HS-5 (cell line): ENCODE data around the gene AGRP.

ENCODE experiments used
- DNase-seq: peaks from one replicate; pipeline ENCODE4 v3.0.0-alpha.2; 2012; ENCODE audit warnings: low read depth

AGRP gene

DNA sequence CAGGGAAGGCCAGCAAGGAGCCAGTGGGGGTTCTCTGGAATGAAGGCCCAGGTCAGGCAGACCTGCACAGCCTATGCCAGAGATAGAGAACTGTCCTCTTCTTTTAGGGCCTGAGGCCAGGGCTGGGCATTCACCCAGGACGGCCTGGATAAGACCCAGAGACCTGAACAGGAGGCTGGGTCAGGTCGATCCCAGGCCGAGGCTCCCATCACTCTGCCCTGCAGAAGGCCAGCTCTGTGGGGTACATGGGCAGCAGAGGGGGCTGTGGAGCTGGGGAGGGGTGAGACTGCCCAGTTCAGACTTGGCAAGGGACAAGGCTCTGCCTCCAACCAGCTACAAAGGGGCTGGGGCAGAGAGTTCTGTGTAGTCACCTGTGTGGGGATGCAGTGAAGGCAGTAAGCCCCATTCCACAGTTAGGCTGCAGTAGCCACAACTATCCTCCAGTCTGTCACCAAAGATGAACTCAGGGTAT, 37.9 kb downstream of the AGRP start:
- DNase-seq, result no peak

DNA sequence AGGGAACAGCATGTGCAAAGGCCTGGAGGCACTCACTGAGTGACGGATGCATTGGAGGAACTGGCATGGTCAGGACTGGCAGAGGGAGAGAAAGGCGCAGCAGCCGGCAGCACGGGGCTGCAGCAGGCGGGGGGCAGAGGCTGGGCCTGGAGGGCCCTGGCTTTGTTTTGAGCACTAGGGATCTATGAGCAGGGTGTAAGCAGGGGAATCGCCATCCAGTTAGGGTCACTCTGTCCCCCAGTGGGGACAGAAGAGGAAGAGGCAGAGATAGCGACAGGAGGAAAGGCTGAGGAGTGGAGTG, 38.3 kb downstream of the AGRP start:
- DNase-seq, result no peak

DNA sequence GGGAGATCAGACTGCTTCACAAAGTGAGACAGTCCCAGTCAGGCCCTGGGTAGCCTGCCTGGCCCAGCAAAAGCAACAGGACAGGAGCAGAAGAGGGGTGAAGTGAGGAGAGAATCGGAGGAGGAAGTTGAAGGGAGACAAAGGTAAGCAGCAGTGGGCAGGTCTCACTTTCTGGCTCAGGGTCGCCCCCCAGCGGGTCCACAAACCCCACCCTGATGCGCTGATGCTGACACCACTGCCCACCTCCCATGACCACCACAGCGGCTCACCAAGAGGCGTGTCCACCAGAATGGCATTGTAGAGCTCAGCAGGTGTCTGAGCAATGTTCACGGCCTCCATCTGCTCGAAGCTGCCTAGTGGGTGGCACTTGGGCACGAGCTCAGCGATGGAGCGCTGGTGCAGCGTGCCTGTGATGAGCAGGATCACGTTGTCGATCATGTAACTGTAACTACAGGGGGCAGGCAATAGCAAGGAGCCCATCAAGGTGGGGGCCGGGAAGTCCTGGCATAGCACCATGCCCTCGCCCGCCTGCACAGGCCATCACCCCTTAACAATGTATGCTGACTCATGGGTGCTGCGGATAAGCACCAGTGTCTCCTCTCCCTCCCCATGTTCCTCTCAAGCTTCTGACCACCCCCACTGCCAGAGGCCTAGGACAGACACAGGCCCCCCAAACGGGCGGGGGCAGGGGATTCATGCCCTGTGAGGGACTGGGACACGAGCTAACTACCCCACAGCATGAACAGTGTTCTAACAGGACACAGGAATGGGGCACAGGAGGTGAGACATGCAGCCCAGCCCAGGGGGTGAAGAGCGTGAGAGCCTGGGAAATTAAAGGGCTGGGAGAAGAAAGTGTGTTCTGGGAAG, 38.9 kb downstream of the AGRP start:
- no peak for DNase-seq

DNA sequence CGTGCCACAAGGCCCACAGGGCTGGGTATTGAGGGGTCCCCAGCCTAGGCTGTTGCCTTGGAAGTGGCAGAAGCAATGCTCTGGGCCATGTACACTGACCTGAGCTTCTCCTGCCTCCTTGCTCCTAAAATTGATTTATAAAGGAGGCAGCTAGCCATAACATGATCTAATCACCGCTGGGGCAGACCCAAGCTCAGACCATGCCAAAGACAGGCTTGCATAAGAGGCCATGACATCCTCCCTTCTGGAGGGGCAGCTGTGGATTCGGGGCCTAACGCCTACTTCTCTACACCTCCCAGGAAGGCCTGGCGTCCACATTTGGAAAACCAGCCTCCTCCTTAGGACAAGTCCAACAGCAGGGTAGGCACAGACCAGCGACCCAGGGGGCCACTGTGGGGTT, 40.1 kb downstream of the AGRP start:
- DNase-seq, result no peak

DNA sequence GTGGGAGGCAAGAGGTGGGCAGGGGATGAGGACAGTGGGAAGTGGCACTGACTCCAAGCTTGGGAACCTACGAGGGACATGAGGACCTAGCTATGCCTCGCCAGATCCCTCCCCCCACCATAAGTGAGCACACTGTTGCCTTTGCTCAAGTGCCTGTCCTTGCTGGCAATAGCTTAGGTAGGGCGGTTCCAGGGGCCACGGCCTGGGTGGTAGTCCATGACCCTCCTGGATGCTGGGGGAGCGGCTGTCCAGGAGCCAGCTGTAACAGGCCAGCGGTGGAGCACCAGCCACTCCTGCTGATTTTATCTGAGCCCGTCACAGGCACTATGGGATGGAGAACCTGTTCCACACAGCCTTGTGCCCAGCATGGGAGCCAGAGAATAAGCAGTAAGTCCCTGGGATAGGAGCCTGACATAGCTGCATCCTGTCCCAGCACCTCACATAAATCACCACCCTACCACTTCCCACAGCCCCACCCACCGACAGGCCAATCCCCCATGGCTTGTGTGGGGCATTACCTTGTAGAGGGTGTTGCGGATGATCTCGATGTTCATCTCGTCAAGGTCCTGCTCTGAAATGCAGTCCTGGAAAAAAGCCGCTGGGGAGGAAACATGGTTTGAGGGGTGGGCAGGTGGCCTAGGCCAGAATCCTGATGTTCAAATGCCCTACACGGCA, 40.6 kb downstream of the AGRP start:
- no peak for DNase-seq

DNA sequence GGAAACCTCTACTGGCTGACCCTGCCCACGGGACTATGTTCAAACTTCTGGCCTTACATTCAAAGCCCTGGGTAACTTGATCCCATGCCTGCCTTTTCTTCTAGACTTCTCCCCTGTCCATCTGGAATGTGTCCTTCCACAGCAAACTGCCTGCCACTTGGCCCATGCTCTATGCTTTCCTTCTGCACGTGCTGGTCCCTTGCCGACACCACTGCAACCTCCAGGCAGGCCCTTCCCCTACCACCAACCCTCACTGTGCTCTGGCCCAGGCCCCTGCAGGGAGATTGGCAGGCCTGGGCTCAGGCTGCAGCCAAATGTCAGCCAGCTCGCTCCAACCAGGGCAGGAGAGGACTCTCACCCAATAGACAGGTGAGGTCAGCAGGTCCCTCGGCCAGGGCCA, 41.4 kb downstream of the AGRP start:
- no peak for DNase-seq

DNA sequence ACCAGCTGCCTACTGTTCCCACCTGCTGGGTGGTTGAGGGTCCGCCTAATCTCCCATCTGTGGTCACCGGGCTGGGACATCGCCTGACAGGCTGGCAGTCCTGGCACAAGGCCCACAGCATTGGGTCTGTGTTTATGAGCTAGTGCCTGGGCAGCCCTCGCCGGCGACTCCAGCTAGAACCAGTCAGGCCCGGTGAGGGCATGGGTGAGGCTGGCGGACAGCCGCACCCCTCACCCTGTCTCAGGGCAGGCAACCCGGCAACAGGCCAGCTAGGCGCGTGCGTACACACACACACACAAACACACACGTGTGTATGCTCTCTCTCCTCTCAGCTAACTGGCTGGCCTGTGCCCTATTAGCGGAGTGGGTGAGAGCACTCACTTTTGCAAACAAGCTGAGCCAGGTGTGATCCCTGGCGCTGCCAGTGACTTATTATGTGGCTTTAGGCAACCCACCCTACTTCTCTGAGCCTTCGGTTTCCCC, 42.0 kb downstream of the AGRP start:
- no peak for DNase-seq

DNA sequence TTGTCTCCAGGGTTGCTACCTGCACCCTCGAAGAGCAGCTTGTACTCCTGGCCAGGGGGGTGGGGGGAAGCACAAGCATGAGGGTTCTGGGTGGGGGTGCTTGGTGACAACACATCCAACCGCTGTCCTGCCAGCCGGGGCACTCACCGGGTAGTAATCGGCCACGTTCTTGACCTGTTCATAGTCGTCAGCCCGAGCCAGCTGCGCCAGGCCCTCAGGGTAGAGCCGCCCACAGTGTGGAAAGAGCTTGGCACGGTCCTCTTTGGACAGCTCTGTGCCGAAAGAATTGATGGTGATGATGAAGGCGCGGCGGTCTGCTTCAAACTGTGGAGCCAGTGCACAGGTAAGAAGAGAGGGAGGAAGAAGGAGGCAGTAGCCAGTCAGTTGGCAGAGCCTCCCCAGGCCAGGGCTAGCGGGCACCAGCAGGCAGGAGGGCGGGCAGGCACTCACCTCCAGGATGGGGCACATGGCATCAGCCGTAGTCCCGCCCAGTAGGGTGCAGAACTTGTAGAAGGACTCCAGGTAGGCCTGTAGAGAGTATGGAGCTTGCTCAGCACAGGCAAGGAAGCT, 44.4 kb downstream of the AGRP start:
- DNase-seq, result no peak

DNA sequence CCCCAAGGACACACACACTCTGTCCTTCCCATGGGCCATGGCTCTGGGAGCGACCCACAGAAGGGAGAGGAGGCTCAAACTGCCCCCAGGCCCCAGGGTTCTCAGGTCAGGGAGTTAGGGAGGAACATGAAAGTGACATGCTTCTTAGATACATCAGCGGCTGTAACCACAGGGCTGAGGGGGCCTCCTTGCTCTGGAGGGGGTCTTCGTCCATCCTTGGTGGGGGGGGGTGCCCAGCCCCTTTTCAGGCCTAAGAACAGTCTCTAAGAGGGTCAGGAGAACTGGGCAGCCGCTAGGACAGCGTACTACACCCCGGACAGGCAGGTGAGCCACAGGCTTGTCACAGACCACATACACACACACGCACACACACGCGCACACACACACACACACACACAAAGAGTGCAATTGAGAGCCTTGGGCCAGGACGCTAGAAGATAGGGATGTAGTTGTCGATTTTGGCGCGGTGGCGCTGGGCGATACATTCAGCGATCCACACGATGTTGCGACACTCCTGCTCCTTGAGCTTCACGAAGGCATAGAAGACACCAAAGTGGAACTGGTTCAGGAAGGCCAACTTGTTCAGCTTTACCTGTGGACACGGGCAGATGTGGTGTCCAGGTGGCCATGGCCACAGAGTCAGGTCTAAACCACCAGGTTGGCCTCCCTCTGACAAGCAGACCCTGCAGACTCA, 45.1 kb downstream of the AGRP start:
- no peak for DNase-seq

DNA sequence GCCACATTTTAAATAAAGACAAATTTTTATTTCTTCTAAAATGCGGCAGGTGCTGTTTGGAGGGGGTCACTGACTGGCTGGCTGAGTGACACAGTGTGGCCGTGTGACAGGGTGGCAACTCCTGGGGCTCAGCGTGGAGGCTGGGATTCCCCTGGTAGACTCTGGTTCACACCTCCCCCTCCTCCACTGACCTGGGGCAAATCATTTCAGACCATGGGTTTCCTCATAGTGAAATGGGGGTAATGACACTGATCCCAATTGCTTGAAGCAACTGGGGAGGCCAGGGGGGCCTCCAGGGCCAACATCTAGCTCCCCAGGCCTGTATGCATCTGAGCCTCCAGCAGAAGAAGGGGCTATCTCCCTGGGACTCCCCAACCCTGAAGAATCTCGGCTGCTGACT, 45.8 kb downstream of the AGRP start:
- DNase-seq, result no peak

DNA sequence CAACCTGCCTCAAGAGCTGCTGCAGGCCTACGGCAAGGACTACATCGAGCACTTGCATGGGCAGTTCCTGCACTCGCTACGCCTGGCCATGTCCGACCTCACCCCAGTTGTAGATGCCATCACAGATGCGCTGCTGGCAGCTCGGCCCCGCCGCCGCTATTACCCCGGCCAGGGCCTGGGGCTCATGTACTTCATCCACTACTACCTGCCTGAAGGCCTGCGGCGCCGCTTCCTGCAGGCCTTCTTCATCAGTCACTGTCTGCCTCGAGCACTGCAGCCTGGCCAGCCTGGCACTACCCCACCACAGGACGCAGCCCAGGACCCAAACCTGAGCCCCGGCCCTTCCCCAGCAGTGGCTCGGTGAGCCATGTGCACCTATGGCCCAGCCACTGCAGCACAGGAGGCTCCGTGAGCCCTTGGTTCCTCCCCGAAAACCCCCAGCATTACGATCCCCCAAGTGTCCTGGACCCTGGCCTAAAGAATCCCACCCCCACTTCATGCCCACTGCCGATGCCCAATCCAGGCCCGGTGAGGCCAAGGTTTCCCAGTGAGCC, 46.6 kb downstream of the AGRP start:
- no peak for DNase-seq

DNA sequence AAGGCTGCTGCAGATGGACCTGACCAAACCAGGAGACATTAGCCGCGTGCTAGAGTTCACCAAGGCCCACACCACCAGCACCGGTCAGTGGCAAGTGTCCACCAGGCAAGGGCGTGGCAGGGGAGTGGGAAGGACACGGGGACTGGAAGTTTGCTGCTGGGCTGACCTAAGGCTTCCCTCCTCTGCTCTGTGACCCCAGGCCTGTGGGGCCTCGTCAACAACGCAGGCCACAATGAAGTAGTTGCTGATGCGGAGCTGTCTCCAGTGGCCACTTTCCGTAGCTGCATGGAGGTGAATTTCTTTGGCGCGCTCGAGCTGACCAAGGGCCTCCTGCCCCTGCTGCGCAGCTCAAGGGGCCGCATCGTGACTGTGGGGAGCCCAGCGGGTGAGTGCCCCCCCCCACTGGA, 47.6 kb downstream of the AGRP start:
- DNase-seq, result no peak

DNA sequence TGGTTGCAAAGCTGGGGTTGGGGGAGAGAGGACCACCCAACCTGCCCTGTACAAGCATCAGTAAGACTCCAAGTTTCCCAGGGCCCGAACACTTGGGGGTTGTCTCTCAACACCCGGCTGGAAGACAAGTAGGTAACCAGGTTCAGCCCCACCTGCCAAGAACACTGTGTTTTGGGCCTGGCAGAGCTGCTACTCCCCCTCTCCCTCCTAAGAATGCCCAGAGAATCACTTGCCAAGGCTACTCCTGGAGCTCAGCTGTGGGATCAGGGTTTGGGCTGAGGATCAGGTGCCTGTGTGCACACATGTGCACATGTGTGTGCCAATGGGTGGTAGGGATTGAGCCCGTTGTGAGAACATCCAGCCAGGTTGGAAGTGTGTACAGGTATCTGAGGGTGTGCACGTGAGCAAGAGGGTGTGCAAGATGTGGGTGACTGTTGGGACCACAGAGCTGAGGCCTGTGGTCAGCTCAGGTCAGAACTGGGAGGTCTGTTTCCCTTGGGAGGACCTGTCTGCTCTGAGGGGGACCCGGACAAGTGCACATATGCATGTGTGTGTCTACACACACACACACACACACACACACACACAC, 50.1 kb downstream of the AGRP start:
- no peak for DNase-seq
